Ovary (tissue), 9 donors: ENCODE results near the gene NR2F1. TPM values are rescaled to one million over a fixed set of nuclear protein-coding genes. Genes with fewer than 3 reads are reported as not detected.
A peak's percentile ranks its signal among the peaks of the same experiment; 100 is the strongest.

Source experiments
- DNase-seq, 5 donors: peaks; one replicate each; pipeline ENCODE4 v3.0.0-alpha.2; 2019 to 2020
- H3K27ac ChIP-seq, 2 donors: fragments of 200-600 bp; one replicate each; pipeline versions ENCODE4 v1.5.1 to v1.8.0; 2019 to 2022
- H3K27me3 ChIP-seq: fragments of 200-600 bp; one replicate; pipeline ENCODE4 v1.8.0; 2022
- H3K36me3 ChIP-seq: fragments of 200-600 bp; sonication (generic); one replicate; pipeline ENCODE4 v1.5.1; 2019
- H3K4me1 ChIP-seq: one replicate; pipeline ENCODE4 v1.8.1; 2013; ENCODE audit warnings: mild to moderate bottlenecking, moderate library complexity; ENCODE audit not compliant: insufficient read depth
- H3K4me3 ChIP-seq: fragments of 200-600 bp; sonication (generic); one replicate; pipeline ENCODE4 v1.5.1; 2017
- H3K9me3 ChIP-seq, 2 donors: fragments of 200-600 bp in 1 of 2; sonication (generic) in 1 of 2; one replicate each; pipeline versions ENCODE4 v1.5.1 to v1.8.1; 2013 to 2019; ENCODE audit warnings: mild to moderate bottlenecking in 1 of 2, moderate library complexity in 1 of 2
- EP300 ChIP-seq: sonication (generic); formaldehyde crosslinking; IDR thresholded peaks from one replicate; pipeline ENCODE4 v1.6.1; 2017; ENCODE audit warnings: antibody characterized with exemption
- POLR2A ChIP-seq: fragments of 450-650 bp; IDR thresholded peaks from one replicate; pipeline ENCODE4 v1.6.1; 2017; ENCODE audit warnings: antibody characterized with exemption, mild to moderate bottlenecking, moderate library complexity
- WGBS, 3 donors: extraction: QIAGEN DNeasy Blood & Tissue Kit in 1 of 3; methylation state at CpG; one replicate each; pipeline versions ENCODE4 v1.1.5 to v1.1.7; 2013 to 2017; 5-methylcytosine and 5-hydroxymethylcytosine counted together
- intact Hi-C, 4 donors: fragments of 100-400 bp; cut with DNase I; formaldehyde crosslinking; loops; one replicate each; pipeline versions ENCODE4 v1.11.0 to v1.15.1; 2022 to 2023
- polyA plus RNA-seq, 2 donors: library from polyadenylated mRNA; stranded (reverse); fragments of 200-250 nt in 1 of 2; fragments of 350-450 nt in 1 of 2; fragmentation: Illumina TruSeq in 1 of 2; extraction: RNeasy Lipid Tissue Mini Kit (QIAGEN cat#74804) in 1 of 2; gene quantifications; one replicate each; pipeline ENCODE4 v1.2.3, GENCODE V29; 2013 to 2014
- total RNA-seq, 7 donors: library from RNA; depleted of rRNA in 2 of 7; stranded (reverse); fragments of >200 nt in 2 of 7; fragmentation: NEBNext Ultra II Directional in 3 of 7; extraction: Animal tissue kit (Norgen Biotek cat#: 25700) in 3 of 7; gene quantifications; one replicate each; pipeline versions ENCODE4 v1.1.0 to v1.2.4, GENCODE V29; 2016 to 2023
- TF ChIP-seq, protein P1 (sequence below), 3 donors: fragments of 450-650 bp in 2 of 3; fragments of 200-600 bp in 1 of 3; IDR thresholded peaks; one replicate each; pipeline versions ENCODE4 v1.5.1 to v1.8.0; 2016 to 2022; ENCODE audit warnings: antibody characterized with exemption in 3 of 3, mild to moderate bottlenecking in 1 of 3
- donor health status: DM: no; HTN: no; CAD: no; lungs with moderate emphysema.
- donor health status: DM: no; HTN: no; CAD: no.
- donor health status: Bipolar disorder and iron deficiency.
- donor health status: DM: yes; HTN: yes; CAD: no.
- donor health status: DM: no; HTN: no; CAD: no.
- donor health status: DM: yes; HTN: yes; CAD: no.

The NR2F1 gene
- total and polyA plus RNA-seq, 9 donors, result 47.6 to 179 (median 71.5) TPM

DNA sequence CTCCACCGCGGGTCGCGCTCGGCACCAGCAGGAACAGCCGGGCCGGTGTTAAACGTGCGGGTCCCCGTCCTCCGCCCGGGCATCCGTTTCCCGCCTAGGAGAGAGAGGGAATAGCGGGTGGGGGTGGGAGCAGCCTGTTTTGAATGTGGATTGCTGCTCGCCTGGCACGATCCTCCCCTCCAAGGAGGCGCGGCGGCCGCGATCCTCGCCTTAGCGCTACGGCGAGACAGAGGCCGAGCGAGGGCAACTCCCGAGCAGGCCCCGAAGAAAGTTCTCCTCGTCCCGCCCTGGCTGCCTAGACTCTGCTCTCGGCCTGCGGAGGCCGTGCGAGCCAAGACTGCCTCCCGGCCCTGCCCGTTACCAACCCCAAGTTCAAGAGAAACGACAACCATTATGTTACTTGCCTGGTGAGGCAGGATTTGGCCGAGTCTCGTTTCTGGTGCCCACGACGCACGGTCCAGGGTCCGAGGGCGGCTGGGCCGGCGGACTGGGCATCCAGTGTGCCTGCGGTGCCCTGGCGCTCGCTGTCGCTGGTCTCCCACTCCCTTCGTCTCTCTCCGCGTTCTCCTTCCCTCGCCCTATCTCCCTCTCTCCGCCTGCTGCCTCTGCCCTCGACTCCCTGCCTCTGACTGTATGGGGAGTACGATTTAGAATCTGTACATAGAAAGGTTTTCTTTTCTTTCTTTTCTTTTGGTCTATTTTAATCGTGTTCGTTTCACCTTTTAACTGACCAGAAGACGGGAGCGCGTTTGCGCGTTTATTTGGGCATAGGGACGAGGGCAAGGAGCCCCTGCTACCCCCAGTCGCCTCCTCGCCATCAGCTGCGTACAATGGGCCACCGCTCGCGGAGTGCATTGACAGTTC is 2.7 kb upstream of the NR2F1 start:
- peak in 4 of 5 donors; percentile 49 to 69 (median 60) for DNase-seq
- Histone ChIP-seq H3K4me1 (no peaks in the 10 kb centered on the region), H3K9me3 (no peaks in the 10 kb centered on the region), H3K36me3 (no peaks in the 10 kb centered on the region), H3K27ac (peak overlapping the region; percentile 89 to 95), H3K27me3 (no peaks in the 10 kb centered on the region), H3K4me3 (peak overlapping the region; percentile 87)
- intact Hi-C loops, result loop anchor here in 3 of 4 donors (5.0 to 10.0 kb wide), 5 partner anchors 48 to 665 kb away; no protein-coding TSS in a partner anchor
- no peak for TF ChIP-seq EP300
- TF ChIP-seq, protein P1, sequence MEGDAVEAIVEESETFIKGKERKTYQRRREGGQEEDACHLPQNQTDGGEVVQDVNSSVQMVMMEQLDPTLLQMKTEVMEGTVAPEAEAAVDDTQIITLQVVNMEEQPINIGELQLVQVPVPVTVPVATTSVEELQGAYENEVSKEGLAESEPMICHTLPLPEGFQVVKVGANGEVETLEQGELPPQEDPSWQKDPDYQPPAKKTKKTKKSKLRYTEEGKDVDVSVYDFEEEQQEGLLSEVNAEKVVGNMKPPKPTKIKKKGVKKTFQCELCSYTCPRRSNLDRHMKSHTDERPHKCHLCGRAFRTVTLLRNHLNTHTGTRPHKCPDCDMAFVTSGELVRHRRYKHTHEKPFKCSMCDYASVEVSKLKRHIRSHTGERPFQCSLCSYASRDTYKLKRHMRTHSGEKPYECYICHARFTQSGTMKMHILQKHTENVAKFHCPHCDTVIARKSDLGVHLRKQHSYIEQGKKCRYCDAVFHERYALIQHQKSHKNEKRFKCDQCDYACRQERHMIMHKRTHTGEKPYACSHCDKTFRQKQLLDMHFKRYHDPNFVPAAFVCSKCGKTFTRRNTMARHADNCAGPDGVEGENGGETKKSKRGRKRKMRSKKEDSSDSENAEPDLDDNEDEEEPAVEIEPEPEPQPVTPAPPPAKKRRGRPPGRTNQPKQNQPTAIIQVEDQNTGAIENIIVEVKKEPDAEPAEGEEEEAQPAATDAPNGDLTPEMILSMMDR (IDR thresholded peaks at IDR 0.05), result no peak
- no peak for TF ChIP-seq POLR2A
- WGBS, 3 donors, result 0 to 1% (median 0%) methylated on average over 65 to 73 of the region's 73 CpGs

DNA sequence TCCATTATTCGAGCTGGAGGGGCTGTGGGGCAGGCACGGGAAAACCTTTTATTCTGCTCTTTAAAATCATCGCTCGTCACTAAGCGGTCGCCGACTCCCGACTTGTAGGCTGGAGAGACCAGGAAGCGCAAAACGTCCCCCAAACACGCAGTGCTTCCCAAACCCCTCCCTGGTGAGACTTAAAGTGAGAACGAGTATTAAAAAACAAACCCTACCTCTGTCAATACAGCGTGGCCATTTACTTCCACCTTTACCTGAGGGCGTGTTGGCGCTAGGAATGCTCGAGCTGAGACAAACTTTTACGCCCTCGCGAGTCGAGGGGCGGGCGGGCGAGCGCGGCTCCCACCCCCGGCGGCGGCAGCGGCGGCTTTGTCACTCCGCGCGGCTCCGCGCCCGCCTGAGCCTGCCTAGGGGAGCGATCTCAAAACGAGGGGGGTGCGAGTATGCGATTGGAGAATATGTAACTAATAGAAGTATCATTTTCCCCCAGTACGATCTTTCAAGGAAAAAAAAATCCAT is 2.0 kb upstream of the NR2F1 start, which contains the start of gene NR2F1-AS1:
NR2F1-AS1 (minus strand) TSS at position 293 of the 519 bp plus-strand sequence.
- peak within 1 kb of the TSS; percentile 89 to 95 for H3K27ac ChIP-seq

GRCh38 chr5:93582167-93582462 is 907 bp upstream of the NR2F1 start:
- 0 to 1% (median 0%) methylated on average over 2 of the region's 2 CpGs for WGBS, 3 donors
- H3K27me3 ChIP-seq, result no peaks in the 10 kb centered on the region
- H3K36me3 ChIP-seq, result no peaks in the 10 kb centered on the region
- peak overlapping the region; percentile 67 for H3K4me3 ChIP-seq
- H3K4me1 ChIP-seq, result no peaks in the 10 kb centered on the region
- TF ChIP-seq EP300 (no peak), POLR2A (no peak)
- TF ChIP-seq, protein P1 (IDR thresholded peaks at IDR 0.05), result no peak
- H3K9me3 ChIP-seq, result no peaks in the 10 kb centered on the region
- intact Hi-C loops, result loop anchor here in 3 of 4 donors (5.0 to 10.0 kb wide), 5 partner anchors 50 to 667 kb away; no protein-coding TSS in a partner anchor
- no peak for DNase-seq
- H3K27ac ChIP-seq, result peak overlapping the region in 1 of 2 donors; percentile 68

More for the DNA sequence above, 2.0 kb upstream of the NR2F1 start, which contains the start of gene NR2F1-AS1:
- H3K4me1 ChIP-seq, result no peaks in the 10 kb centered on the region
- no peaks in the 10 kb centered on the region for H3K9me3 ChIP-seq
- no peaks in the 10 kb centered on the region for H3K36me3 ChIP-seq
- DNase-seq, result peak in 4 of 5 donors; percentile 47 to 57 (median 56)
- H3K27me3 ChIP-seq, result no peaks in the 10 kb centered on the region
- no peak for TF ChIP-seq EP300
- TF ChIP-seq, protein P1 (IDR thresholded peaks at IDR 0.05), result no peak
- no peak for TF ChIP-seq POLR2A
- intact Hi-C loops, result loop anchor here in 3 of 4 donors (5.0 to 10.0 kb wide), 5 partner anchors 49 to 666 kb away; no protein-coding TSS in a partner anchor
- WGBS, 3 donors, result 0 to 1% (median 1%) methylated on average over 41 of the region's 41 CpGs
- H3K4me3 ChIP-seq, result peak within 1 kb of the TSS; percentile 87

DNA sequence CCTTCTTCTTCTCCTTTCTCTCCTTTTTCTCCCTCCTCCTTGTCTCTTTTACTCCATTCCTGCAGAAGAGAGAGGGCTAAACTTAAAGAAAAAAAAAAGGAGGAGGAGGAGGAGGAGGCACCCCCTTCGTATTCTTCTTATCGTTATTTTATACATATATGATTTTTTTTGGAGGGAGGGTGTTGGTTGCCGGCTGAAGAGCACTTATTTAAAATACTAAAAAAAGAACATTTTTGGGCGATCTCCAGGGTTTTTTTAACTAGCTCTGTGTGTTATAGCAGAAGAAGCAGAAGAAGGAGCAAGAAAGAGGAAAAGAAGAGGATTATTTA is 381 bp downstream of the NR2F1 start:
- intact Hi-C loops, result loop anchor here in 3 of 4 donors (5.0 to 10.0 kb wide), 5 partner anchors 51 to 669 kb away; no protein-coding TSS in a partner anchor
- no peak for TF ChIP-seq EP300
- TF ChIP-seq, protein P1 (IDR thresholded peaks at IDR 0.05), result no peak
- TF ChIP-seq POLR2A, result no peak
- Histone ChIP-seq H3K27me3 (no peaks in the 10 kb centered on the region), H3K27ac (peak overlapping the region; percentile 55 to 68), H3K4me1 (peaks cover 8% of the 10 kb centered on the region), H3K36me3 (no peaks in the 10 kb centered on the region), H3K4me3 (peak overlapping the region; percentile 67), H3K9me3 (no peaks in the 10 kb centered on the region)
- WGBS, 3 donors, result 1% methylated on average over 4 of the region's 4 CpGs
- DNase-seq, result no peak
